Left renal cortex interstitium (tissue), 4 donors: ENCODE measurements around the gene MRPL43. TPM values are rescaled to one million over a fixed set of nuclear protein-coding genes. Genes with fewer than 3 reads are reported as not detected.
A peak's percentile ranks its signal among the peaks of the same experiment; 100 is the strongest.
"Not testable (repeated sequence)": the region's sequence is repeated elsewhere in the genome, so short reads cannot be mapped to it uniquely, and the experiment has no call there.

Source experiments
- DNase-seq, 4 donors: peaks; one replicate each; pipeline ENCODE4 v3.0.0-alpha.2; 2013; ENCODE audit warnings: low read depth in 4 of 4, low spot score in 2 of 4, missing footprints in 1 of 4
- polyA plus RNA-seq, 4 donors: library from polyadenylated mRNA; unstranded; fragments of 120-200 nt; gene quantifications; one replicate each; pipeline ENCODE4 v1.2.1, GENCODE V29; 2013; ENCODE audit not compliant: insufficient read length in 4 of 4

The MRPL43 gene
- polyA plus RNA-seq = 100 to 1,000 TPM in 3 of 4 donors, 10 to 100 TPM in 1; 98.5 to 124 (median 107) TPM

DNA sequence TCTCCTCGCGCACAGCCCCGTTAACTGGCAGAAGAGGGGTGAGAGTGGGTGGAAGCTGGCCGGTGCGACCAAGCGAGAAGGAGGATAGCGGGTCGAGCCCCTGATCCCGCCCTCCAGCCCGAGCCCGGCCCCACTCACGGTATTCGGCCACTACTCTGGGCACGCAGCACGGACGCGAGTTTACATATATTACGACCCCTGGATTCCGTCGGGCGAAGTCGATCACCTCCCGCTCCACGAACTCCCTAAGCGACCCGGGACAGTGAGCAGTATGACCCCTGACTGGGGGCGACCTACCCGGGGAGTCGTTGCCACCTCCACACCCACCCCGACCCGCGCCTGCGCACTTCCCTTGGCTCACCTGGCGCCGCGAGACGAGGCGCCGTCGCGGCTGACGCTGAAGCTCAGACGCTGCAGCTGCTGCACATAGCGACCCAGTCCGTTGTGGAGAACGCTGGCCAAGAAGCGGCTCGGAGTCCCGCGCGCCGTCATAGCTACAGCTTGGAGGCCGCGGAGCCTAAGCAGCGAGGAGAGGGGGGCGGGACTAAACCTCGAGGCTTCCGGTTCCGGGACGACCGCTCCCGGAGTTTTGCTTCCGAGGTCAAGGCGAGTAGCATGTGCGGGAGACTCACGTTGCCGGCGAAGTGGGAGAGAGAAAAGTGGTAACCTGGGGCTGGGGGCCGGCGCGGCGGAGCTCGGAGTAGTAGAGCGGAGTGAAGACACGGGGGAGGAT, at the start of gene MRPL43, which contains the start of gene TWNK:
Gene MRPL43, minus strand, starts transcription at position 546 of the 733 bp plus-strand sequence. Its CDS starts 54 bp downstream, at position 492.
Gene TWNK, plus strand, starts transcription at position 592 of the 733 bp plus-strand sequence. CDS start 668 bp downstream, outside the sequence.
- peak in 2 of 4 donors; percentile 72 to 75 for DNase-seq

DNA sequence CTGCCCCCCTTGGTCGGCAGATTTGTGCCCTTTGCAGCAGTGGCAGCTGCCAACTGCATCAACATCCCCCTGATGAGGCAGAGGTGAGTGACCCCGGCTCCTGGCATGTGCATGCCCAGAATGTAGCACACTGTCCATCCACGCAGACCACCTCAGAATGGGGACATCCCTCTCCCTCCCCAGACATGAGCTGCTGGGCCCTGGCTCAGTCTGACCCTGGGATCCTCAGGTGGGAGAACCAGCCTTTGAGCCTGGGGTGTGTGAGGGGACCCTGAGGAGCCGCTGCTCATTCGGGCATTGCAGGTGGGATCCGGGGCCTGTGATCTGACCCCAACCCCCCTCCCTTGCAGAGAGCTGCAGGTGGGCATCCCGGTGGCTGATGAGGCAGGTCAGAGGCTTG, 49.4 kb upstream of the MRPL43 start:
- no peak for DNase-seq

DNA sequence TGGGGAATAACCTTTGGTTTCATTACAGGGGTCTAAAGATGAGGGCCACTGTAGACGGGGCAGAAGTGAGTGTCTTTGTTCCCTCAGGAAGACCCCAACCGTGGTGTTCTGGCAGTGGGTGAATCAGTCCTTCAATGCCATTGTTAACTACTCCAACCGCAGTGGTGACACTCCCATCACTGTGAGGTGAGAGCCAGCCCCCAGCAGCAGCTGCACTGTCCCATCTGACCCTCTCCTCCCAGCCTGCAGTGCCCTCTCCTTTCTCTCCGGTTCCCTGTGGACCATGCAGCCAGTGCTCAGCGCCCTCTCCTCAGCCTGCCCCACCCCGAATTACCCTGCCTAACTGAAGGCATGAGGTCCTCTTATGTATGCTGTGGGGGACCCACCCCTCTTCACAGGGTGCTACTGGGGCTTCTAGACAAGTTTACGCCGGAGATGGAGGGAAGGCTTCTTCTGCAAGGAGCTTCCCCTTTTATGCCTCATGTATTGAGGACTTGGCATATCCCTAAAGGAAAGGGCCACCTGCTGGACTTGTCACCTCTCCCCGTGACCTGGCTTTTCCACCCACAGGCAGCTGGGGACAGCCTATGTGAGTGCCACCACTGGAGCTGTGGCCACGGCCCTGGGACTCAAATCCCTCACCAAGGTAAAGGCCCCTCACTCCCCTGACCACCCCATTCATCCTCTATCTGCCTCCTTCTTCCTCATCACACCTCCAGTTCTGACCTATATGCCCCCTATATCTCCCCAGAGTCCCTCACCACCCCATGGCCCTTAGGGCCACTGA, 48.8 kb upstream of the MRPL43 start:
- no peak for DNase-seq

DNA sequence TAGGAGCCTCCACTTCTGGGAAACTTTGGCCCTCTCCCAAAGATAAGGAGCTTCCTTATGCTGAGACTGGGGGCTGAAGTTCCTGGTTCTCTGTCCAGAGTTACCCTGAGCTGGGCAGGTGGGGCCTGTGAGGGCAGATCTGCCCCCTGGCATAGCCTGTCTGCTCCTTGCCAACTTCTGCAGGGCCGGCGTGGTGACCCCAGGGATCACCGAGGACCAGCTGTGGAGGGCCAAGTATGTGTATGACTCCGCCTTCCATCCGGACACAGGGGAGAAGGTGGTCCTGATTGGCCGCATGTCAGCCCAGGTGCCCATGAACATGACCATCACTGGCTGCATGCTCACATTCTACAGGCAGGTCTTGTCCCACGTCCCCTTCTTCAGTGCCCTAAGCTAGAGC, 48.0 kb upstream of the MRPL43 start:
- DNase-seq = no peak

DNA sequence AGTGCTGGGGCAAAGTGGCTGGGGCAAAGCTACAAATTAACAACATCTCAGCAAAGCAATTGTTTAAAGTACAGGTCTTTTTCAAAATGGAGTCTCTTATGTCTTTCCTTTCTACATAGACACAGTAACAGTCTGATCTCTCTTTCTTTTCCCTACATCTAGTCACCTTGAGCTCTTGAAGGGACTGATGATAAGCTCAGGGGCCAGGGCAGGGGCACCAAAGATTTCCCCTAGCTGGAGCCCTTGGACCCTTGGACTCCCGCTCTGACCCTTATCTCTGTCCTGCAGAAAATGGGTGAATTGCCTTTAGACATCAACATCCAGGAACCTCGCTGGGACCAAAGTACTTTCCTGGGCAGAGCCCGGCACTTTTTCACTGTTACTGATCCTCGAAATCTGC, 47.1 kb upstream of the MRPL43 start:
- not testable (repeated sequence) for DNase-seq

DNA sequence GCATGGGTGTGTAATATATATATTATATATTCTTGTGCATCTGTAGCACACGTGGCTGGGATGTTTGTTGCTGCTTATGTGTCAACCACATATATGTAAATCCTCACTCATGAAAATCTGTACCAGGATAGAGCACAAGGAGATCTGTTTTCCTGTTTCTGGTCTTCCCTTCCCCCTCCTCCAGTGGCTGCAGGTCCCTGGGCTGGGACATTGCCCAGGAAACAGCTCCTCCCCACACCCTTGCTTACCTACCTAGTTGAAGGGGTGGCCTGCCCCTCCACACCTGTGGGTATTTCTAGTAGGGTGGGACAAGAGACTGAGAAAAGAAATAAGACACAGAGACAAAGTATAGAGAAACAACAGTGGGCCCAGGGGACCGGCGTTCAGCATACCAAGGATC, 46.0 kb upstream of the MRPL43 start:
- no peak for DNase-seq

DNA sequence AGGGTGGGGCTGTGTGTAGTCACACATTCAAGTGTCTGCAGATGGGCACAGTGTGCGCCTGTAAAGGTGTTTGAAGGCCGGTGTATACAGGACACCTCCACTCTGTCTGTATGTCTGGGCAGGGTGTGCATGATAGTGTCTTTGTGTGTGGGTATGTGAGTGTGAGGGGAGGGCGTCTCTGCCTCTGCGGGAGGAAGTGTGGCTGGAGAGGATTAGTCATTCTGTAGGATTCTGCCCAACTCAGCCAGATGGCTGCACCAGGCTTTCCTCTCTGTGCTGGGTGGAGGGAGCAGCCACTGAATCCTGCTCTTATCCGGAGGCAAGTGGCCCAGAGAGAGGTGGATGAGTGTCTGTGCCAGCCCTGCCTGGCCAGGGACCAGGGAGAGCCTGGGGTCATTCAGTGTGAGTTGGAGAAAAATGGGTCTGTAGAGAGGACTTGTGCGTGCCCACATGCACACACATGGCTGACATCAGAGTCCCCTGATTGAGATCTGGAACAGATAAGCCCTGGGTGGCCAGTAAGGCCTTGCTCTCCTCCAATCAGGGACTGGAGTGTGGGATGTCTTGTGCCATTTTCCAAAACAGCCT, 45.4 kb upstream of the MRPL43 start:
- no peak for DNase-seq

DNA sequence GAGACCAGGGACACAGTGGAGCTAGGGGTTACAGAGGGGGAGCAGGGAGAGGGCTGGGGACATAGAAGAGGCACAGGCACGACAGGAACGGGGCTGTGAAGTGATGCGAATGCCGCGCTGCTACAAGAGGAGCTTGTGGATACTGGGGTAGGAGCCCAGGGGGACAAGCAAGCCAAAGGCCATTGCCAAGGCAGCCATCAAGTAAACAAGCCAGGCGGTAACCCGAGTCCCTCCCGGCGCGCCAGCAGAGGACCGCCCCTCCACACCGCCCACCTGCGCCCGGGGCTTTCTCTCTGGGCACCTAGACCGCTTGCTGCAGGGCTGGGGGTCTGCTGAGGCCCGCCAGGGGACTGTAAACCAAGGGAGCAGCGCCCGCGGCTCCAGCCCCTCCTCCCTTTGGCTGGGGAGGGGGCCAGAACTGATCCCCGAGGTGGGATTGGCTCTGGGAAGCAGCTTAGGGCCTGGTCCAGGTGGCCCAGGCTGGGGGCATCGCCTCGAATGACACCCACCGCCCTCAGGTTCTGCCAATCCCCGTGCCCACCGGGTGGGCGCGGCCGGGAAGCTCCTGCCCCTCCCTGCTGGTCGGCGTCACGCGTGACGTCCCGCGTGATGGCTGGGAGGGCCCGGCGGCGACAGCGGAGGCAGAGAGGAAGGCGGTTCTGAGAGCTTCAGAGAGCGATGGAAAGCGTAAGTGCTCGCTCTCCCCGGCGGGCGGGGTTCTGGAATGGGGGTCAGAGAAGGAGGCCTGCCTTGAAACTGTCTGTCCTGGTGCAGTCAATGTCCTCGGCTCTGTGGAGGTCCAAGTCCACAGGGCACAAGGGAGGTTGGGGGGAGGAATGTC, 44.7 kb upstream of the MRPL43 start:
- no peak for DNase-seq

DNA sequence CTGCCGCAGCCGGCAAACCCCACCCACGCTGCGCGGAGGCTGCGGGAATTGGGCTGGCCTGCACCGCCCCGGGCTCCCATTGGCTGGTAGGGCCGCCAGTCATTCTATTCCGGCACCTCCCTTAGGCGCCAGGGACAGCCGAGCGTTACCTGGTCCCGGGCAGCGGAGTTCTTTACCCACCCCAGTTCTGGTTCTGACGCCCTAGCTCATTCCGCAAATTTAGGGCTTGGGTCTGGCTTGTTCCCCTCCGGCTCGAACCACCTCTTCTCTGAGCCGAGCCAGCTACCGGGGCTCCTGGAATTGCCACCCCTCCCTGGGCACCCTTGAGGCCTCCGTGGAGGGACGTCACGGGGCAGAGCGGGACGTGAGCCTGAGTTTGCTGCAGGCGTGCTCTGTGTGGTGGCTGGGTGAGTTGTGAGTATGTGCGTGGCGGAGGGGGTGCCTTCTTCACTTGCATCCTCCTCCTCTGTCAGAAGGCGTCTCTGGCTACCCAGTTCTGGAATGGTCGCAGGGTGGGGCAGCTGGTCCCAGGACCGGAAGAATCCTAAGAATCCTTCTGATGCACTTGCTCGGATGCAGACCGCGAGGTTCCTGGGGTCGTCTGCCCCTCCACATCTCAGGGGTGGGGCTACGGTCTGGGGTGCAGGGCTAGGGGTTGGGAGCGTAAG, 44.0 kb upstream of the MRPL43 start, which contains the start of the genes PDZD7 and SFXN3:
Gene PDZD7, minus strand, starts transcription at position 2 of the 668 bp plus-strand sequence. CDS start 910 bp downstream, outside the sequence.
Gene SFXN3, plus strand, starts transcription at position 107 of the 668 bp plus-strand sequence. CDS start 3,461 bp downstream, outside the sequence.
- DNase-seq = peak in 1 of 4 donors; percentile 83

DNA sequence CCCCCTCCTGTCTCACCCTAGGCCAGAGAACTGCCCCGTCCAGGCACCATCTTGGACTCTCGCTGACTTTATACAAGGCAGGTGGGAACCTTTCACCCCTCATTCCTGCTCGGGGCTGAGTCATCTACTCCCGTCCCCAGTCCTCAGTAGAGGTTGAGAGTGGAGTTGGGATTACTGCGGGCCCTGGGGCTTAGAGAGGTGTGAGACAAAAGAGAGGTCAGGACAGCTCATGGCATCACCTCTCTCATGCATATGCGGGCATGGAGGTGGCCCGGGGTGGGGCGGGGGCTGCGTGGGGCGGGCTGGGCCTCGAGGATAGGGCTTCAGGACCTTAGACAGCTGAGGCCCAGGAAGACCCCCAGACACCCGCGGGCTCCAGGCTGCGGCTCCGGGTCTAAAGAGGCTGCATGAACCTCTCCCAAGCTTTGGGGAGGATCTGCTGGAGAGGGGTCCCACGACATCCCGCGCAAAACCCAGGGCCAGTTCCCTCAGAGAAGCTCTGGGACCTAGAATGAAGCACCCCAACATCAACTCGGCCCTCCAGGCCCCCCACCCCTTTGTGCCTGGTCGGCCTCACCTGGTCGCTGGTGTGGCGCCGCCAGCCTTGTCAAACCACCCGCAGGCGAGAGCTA, 43.3 kb upstream of the MRPL43 start:
- no peak for DNase-seq

DNA sequence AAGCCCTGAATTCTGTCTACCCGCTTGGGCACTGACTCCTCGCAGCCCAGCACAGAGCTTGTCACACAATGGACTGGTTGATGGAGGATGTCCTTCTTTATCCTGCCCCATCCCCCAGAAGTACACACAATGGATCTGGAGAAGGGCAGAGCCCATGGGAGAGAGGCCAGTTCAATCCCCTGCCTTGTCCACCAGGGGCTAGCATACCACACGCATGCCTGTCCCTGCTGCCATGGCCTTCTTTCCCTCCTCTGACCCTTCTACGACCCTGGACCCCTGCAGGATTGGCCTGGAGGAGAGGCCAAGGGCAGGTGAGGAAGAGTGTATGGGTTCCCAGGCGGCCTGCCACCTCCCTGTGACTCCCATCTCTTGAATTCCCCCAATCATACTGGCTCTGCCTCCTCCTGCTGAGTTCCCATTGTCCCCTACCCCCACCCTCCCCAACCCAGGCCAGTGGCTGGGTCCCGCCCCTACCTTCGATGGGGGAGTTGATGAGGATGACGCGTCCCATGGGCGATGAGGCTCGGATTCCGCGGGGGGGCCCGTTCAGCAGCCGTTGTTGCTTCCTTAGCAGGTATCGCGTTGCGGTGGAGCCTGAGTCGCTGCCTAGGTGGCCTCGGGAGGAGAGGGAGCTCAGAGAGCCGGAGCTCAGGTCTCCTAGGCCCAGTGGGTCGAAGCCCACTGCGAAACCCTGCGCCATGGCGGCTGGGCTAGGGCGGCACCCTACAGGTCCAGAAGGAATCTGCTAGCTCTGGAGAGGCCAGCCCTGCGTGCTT, 42.4 kb upstream of the MRPL43 start:
- no peak for DNase-seq

DNA sequence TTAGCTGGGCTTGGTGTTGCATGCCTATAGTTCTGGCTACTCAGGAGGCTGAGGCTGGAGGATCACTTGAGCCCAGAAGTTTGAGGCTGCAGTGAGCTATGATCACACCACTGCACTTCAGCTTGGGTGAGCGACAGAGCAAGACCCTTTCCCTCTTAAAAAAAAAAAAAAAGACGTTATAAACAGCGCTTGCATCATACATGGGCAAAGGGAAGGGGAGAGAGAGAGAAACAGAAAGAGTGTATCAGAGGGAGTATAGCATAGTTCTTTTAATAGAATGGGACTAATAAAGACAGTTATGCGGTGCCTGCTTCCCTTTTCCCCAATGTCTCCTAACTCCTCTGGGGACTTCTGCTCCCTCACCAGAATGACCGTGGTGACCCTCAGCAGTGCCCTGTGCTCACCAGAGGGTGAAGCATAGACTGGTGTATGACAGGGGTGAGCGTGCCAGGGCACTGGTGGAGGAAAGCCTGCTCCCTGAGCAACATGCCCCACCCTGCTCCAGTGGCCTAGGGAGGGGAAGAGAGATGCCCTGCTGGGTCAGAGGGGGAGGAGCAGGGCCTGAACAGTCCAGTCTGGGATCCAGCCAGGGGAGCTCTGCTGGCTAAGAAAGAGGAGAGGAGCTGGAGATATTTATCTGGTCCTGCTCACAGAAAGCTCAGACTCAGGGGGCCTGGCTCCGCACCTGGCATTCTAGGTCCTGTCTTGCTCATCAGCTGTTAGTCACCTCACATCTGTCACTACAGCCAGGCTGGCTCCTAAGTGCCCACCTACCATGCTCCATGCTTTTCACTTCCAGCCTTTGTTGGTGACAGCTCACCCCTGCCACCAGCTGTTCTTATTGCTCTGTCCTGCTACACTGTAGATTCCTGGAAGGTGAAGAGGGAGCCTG, 41.4 kb upstream of the MRPL43 start:
- no peak for DNase-seq

DNA sequence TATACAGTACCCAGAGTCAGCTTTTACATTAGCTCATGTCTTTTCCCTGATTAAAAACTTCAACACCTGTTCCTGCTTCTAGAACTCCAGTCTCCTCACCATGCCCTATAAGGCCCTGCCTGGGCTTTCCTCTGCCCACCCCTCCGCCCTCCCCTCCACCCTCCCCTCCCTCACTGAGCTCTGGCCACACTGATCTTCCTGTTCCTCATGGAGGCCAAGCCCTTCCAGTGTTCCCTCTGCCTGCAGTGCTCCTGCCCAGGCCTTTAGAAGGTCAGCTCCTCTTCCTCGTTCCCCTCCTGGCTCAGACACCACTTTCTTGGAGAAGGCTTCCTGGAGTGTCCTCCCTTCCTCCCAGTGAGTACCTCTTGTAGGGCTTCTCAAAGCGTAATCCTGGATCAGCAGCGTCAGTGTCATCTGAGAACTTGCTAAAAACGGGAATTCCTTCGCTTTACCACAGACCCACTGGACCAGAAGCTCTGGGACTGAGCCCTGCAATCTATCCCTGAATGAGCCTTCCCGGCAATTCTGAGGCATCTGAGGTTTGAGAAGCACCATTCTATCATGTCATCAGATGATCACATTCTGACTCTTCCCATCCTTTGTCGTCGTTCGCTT, 39.9 kb upstream of the MRPL43 start:
- DNase-seq = no peak

DNA sequence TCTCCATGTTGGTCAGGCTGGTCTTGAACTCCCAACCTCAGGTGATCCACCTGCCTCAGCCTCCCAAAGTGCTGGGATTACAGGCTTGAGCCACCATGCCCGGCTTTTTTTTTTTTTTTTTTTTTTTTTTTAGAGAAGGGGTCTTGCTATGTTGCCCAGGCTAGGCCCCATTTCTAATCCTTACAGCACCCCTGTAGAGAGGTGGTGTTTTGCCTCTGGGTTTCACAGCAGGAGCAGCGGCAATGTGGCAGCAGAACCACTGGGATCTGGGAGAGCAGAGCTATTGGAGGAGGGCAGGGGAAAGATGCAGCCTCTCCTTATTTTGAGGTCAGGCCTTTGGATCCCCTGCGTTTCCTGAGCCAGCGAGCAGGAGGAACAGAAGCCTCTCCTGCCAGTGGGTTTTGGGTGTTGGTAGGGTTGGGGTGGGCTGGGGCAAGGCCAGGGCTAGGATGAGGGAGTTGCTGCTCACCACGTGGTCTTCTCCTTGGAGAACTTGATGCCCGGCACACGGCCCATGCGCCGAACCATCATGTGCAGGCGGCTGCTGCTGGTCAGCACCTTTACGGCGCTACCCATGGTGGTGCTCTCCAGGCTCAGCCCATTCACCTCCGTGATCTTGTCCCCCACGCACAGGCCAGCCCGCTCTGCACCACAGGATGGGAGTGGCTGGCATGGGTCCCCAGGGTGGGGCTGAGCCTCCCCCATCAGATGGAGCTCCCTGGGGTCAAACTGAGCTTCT, 35.8 kb upstream of the MRPL43 start:
- DNase-seq = no peak

DNA sequence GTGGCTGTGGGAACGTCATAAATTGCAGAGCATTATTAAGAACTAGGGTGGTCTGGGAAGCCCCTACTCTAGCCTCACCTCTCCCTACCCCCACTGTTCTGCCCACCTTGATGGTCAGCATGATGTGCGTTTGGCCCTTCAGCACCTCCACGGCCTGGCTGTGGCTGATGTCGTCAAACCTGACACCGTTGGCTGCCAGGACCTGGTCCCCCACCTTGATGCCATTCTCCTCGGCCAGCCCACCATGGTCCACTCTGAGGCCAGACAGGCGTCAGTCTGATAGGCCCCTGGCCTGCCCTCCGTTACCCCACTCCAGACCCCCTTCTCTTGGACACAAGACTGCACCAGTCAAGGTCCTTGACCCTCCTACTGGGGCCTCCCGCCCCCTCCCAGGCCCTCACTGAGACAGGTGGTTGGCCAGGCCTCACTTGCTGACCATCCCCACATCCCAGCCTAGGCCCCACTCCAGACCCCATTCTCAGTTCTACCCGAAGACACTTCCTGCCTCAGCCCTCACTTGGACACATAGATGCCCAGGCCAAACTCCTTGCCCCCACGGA, 34.5 kb upstream of the MRPL43 start:
- DNase-seq = no peak

DNA sequence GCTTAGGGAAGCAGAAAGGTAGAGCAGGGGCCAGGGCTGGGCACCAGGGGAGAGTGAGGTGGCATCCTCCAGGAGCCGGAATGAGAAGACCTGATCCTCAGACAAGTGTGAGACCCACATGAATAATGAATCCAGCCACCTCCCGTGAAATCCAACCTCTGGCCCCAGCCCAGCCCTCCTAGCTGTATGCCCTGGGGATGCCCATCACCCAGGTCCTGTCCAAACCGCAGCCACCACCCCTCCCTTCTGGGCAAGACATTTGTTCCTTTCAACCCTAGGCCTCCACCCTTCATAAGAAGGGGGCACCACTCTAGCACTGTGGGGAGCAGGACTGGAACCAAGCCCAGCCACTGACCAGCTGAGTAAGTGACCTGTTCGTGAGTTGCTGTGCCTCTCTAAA, 33.9 kb upstream of the MRPL43 start:
- no peak for DNase-seq
